HG03139 (cell line): ENCODE results near the gene MAX.
"Not testable (repeated sequence)": the region's sequence is repeated elsewhere in the genome, so short reads cannot be mapped to it uniquely, and the experiment has no call there.

Source experiments
- ATAC-seq: cut with Tn5 transposase; IDR thresholded peaks from one replicate; pipeline ENCODE4 v1.9.1; 2021; ENCODE audit not compliant: unreplicated experiment

Gene MAX

DNA sequence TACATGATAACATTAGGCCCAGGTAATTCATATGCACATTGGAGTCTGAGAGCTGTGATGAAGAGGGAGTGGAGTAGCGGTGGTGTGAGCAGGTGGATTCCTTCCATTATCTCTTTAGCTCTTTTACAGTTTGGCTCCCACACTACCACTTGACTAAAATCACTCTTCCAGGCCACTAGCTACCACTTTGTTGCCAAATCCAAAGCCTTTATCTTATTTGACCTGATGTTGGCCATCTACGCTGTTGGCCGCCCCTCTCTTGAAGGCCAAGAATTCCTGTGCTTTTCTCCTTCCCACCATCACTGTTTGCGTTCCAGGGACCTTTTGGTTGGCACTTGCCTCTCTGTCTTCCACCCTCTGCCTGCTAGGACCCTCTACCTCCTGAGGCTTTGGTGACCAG, 4.0 kb upstream of the MAX start:
- no peak for ATAC-seq

- no peak for ATAC-seq
These were observed 2.5 kb upstream of the MAX start for GRCh38 chr14:65104791-65105190.

- no peak for ATAC-seq
These were observed 938 bp upstream of the MAX start for GRCh38 chr14:65103150-65103760.

DNA sequence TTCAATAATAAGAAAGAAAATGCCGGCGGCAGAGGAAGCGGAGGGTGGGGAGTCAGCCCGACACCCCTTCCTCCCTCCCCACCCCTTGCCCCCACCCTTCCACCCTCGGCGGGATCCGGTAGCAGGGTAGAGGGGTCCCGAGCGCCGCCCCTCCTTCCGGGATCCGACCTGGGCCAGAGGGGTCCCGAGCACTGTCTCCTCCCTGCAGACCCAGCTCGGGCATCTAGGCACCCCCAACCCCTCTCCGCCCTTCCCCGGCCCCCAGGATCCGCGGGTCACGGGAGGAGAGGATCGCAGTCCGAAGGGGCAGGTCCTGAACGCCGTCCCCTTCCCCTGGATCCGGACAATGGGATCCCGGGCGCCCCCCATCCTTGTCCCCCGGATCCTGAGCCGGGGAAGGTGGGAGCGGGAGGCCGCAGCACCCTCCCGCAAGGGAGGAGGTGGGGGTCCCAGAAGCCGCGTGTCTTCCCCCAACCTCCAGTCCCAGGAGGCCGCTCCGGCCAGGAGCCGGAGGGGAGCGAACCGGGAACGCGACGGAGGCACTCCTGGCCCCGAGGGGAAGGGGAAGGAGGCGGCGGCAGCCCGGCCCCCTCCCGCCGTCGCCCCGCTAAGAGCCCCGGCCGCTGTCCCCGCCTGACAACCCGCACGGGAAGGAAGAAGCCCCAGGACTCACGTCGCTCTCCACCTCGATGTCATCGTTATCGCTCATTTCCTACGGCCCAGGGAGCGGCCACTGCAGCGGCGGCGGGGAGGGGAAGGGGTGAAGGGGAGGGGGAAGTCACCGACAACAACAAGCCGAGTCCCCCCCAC, 481 bp downstream of the MAX start:
- ATAC-seq = no peak

- no peak for ATAC-seq
These were observed 1.3 kb downstream of the MAX start for GRCh38 chr14:65100922-65101541.

- ATAC-seq = no peak
These were observed 3.7 kb downstream of the MAX start for GRCh38 chr14:65098586-65098985.

DNA sequence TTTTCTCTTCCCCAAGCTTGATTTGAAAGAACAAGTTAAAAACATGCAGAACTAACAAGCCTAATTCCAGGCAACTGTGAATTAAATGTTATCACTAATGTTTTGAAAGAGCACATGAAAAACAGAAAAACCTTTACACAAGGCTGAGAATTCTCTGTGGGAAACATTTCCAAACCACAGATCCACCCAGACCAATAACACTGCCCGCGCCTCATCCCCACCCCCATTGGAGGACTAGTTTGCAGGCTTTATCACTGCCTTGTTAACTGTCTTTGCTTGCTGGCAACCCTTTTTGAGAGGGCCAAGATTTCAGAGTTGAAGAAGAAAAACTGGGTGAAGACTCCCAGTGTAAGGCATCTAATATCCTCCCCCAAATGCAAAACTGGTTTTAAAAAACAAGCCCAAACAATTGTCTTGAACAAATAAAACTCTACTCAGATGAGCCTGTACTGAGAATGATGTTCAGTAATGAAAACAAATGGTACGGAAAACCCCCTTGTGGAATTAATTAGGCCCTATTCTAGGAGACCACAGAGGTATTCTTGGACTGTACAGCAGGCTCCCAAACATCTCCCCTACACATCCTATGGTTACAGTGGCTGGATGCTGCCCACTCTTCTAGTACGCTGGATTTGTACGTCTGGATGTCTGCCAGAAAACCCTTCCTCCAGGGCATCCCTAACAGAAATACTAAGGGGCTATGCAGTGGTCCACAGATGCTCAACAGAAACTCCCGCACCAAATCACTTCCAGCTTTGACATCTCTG, 5.8 kb downstream of the MAX start:
- ATAC-seq = no peak

- ATAC-seq = no peak
These were observed 6.6 kb downstream of the MAX start for GRCh38 chr14:65095633-65096205.

- no peak for ATAC-seq
These were observed 10.0 kb downstream of the MAX start for GRCh38 chr14:65092349-65092748.

GRCh38 chr14:65087835-65088234, 14.5 kb downstream of the MAX start:
- ATAC-seq = not testable (repeated sequence)

DNA sequence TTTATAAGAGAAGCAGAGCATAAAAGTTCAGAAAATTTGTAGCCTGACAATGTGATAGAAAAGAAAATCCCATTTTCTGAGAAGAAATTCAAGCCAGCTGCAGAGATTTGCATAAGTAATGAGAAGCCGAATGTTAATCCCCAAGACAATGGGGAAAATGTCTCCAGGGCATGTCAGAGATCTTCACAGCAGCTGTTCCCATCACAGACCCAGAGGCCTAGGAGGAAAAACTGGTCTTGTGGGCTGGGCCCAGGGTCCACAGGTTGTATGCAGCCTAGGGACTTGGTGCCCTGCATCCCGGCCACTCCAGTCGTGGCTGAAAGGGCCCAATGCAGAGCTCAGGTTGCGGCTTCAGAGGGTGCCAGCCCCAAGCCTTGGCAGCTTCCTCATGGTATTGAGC, 15.6 kb downstream of the MAX start:
- not testable (repeated sequence) for ATAC-seq

- no peak for ATAC-seq
These were observed 17.5 kb downstream of the MAX start for GRCh38 chr14:65084554-65085505.

GRCh38 chr14:65082930-65083329, 19.4 kb downstream of the MAX start:
- ATAC-seq = no peak

- no peak for ATAC-seq
These were observed 21.2 kb downstream of the MAX start for GRCh38 chr14:65080960-65081747.

DNA sequence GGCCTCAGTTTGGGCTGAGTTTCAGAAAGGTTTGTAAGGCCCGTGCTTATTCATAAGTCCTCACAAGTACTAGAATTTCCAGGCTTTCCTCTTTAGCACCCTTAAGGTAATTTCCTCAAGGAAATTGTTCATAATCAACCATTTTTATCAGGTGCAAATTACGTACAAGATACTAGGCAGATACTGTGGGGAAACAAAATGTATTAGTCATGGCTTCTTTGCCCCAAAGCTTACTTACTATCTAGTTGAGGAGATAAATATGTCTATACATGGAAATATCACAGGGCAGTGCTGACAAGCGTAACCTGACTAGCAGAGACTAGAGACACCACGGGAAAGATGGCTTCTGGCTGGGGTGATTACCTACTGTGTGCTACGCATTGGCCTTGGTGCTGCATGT, 22.5 kb downstream of the MAX start:
- ATAC-seq = no peak

- no peak for ATAC-seq
These were observed 23.1 kb downstream of the MAX start for GRCh38 chr14:65079201-65079600.

DNA sequence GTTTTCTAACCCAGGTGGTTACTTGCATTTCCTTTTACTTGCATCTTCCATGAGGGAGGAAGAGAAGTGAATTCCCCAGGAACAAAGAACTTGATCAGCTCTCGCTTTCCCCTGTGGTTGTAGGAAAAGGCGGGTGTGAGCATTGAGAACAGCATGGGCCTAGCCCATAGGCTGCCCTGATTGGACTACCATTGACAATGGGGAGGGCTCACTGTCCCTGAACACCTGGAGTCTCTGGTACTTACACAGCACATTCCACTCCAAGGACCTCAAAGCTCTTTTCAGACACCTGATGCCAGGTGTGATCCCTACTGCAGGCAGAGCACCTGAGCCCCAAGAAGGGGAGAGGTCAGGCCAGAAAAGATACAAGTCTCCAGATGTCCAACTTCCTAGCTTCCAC, 25.0 kb downstream of the MAX start:
- ATAC-seq = no peak

DNA sequence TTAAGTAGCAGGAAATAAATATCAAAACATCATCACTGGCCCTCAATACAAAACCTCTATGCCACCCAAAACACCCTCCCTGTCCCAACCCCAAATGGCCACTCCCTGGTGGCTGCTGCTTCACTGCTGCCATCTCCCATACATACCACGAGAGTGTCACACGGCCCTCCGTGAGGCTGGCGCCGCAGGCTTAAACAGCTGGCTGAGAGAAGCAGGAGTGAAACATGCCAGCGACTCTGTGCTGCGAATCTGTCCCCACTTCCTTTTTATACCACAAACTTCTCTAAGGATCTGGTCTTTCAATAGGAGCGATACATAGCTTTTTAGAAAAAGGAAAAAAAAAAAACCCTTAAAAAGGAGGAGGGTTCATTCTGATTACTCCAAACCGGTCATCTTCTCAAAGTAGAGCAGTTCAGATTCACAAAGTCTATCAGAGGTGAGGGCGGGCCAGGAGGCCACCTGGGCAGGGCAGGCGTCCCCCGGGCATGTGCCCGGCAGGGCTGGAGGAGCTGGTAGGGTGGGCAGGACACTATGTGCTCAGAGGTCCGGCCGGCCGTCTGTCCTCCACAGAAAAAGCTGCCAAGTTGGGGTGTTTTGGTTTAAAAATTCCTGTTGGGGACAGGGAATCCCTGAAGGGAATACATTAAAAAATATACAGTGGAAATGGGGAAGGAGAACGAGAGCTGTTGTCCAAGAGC, 26.5 kb downstream of the MAX start:
- ATAC-seq = no peak
